NT2/D1 (cell line): ENCODE results near the gene FAM193A.
A peak's percentile ranks its signal among the peaks of the same experiment; 100 is the strongest.
"Not testable (repeated sequence)": the region's sequence is repeated elsewhere in the genome, so short reads cannot be mapped to it uniquely, and the experiment has no call there.

Source experiments
- DNase-seq: peaks from one replicate; pipeline ENCODE4 v3.0.0-alpha.2; 2011; ENCODE audit warnings: low read depth, low spot score
- H3K27me3 ChIP-seq: 2 replicates; pipeline ENCODE4 v1.6.0; 2011; ENCODE audit warnings: mild to moderate bottlenecking; ENCODE audit not compliant: insufficient read length, insufficient read depth
- H3K36me3 ChIP-seq: 2 replicates; pipeline ENCODE4 v1.6.1; 2011; ENCODE audit warnings: mild to moderate bottlenecking, low read length, mixed read lengths; ENCODE audit not compliant: insufficient read depth, insufficient read length
- H3K4me1 ChIP-seq: 2 replicates; pipeline ENCODE4 v1.5.1; 2011; ENCODE audit not compliant: insufficient read depth, insufficient read length
- H3K4me3 ChIP-seq: 2 replicates; pipeline ENCODE4 v1.5.1; 2011; ENCODE audit warnings: low read depth; ENCODE audit not compliant: insufficient read length
- H3K9ac ChIP-seq: 2 replicates; pipeline ENCODE4 v1.6.0; 2011; ENCODE audit warnings: low read depth; ENCODE audit not compliant: insufficient read length
- H3K9me3 ChIP-seq: 2 replicates; pipeline ENCODE4 v1.5.1; 2011; ENCODE audit warnings: mild to moderate bottlenecking, low read length; ENCODE audit not compliant: insufficient read depth
- SUZ12 ChIP-seq: IDR thresholded peaks from 2 replicates; pipeline ENCODE4 v1.6.1; 2011; ENCODE audit not compliant: insufficient read length, insufficient read depth; ENCODE audit errors: extremely low read depth
- YY1 ChIP-seq: IDR thresholded peaks from 2 replicates; pipeline ENCODE4 v1.6.1; 2011; ENCODE audit not compliant: insufficient read length, insufficient read depth
- ZNF274 ChIP-seq: IDR thresholded peaks from 2 replicates; pipeline ENCODE4 v1.6.1; 2011; ENCODE audit warnings: mild to moderate bottlenecking, low read depth, low read length

FAM193A gene

GRCh38 chr4:2516635-2517034, 19.8 kb upstream of the FAM193A start:
- peaks cover 51% of the 10 kb centered on the region for H3K36me3 ChIP-seq
- peaks cover 3% of the 10 kb centered on the region for H3K4me1 ChIP-seq
- H3K4me3 ChIP-seq, result no peak overlapping the region
- H3K9me3 ChIP-seq, result no peaks in the 10 kb centered on the region
- H3K9ac ChIP-seq, result no peak overlapping the region
- no peak for DNase-seq
- TF ChIP-seq ZNF274 (no peak), YY1 (no peak), SUZ12 (no peak)
- H3K27me3 ChIP-seq, result no peaks in the 10 kb centered on the region

DNA sequence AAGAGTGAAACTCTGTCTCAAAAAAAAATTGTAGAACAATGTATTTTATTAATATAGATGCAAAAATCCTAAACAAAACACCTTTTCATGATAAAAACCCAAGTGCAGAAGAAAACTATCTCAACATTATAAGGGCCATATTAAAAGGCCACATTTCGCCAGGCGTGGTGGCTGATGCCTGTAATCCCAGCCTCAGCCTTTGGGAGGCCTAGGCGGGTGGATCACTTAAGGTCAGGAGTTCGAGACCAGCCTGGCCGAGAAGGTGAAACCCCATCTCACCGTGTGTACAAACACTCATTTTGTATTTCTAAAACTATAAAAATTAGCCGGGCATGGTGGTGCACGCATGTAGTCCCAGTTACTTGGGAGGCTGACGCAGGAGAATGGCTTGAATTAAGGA, 9.9 kb upstream of the FAM193A start:
- Histone ChIP-seq H3K9ac (no peak overlapping the region), H3K27me3 (no peaks in the 10 kb centered on the region), H3K9me3 (no peaks in the 10 kb centered on the region), H3K4me3 (no peak overlapping the region), H3K4me1 (no peaks in the 10 kb centered on the region), H3K36me3 (no peaks in the 10 kb centered on the region)
- no peak for DNase-seq
- no peak for TF ChIP-seq SUZ12
- no peak for TF ChIP-seq YY1
- no peak for TF ChIP-seq ZNF274

GRCh38 chr4:2534904-2535375, 1.5 kb upstream of the FAM193A start:
- Histone ChIP-seq H3K4me3 (peak overlapping the region; percentile 97), H3K9me3 (no peaks in the 10 kb centered on the region), H3K36me3 (peaks cover 6% of the 10 kb centered on the region), H3K9ac (peak overlapping the region; percentile 99), H3K27me3 (no peaks in the 10 kb centered on the region), H3K4me1 (peaks cover 2% of the 10 kb centered on the region)
- no peak for DNase-seq
- TF ChIP-seq SUZ12, result no peak
- TF ChIP-seq YY1, result no peak
- TF ChIP-seq ZNF274, result no peak

DNA sequence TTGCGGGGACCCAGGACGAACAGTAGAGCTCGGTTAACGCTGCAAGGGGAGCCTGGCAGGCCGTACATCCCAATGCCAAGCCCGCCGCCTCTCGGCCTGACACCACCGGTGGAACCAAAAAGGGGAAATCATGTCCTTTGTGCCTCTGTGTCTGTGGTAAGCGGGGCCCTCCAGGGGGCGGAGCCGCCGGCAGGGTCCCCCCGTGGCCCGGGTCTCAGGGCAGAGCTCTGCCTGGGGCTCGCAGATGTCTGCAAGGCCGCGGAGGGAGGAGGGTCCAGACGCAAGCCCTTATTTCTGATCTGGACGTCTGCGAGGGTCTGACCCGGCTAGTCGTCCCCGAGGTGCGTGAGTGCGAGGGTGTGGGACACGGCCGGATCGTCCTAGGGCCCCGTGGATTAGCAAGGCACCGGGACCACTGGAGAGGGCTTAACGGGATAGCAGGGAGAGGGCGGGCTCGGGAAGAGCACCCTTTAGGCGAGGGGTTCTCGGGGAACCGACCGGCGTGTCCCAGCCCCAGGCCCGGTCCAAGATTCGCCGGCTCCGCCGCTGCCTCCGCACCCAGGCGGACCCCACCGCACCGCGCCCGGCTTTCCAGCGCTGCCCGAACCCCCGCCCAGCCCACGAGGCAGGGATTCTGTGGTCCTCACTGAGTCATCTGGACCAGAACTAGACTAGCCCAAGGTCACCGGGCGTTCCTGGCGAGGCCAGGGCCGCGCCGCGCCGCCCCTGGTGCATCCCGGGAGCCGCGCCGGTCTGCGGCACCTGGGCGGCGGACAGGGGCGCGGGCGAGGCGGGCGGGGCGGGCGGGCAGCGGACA, 863 bp upstream of the FAM193A start:
- TF ChIP-seq SUZ12, result no peak
- TF ChIP-seq ZNF274, result no peak
- TF ChIP-seq YY1, result no peak
- peak overlapping the region; percentile 99 for H3K9ac ChIP-seq
- no peaks in the 10 kb centered on the region for H3K9me3 ChIP-seq
- H3K36me3 ChIP-seq, result peaks cover 6% of the 10 kb centered on the region
- DNase-seq, result no peak
- no peaks in the 10 kb centered on the region for H3K27me3 ChIP-seq
- peak overlapping the region; percentile 97 for H3K4me3 ChIP-seq
- H3K4me1 ChIP-seq, result peaks cover 2% of the 10 kb centered on the region

- H3K27me3 ChIP-seq, result no peaks in the 10 kb centered on the region
- peak overlapping the region; percentile 96 for H3K9ac ChIP-seq
- no peak for DNase-seq
- no peaks in the 10 kb centered on the region for H3K9me3 ChIP-seq
- peaks cover 2% of the 10 kb centered on the region for H3K4me1 ChIP-seq
- TF ChIP-seq SUZ12 (no peak), ZNF274 (no peak), YY1 (no peak)
- H3K4me3 ChIP-seq, result peak overlapping the region; percentile 87
- peaks cover 6% of the 10 kb centered on the region for H3K36me3 ChIP-seq
Observed at GRCh38 chr4:2537011-2537830, 774 bp downstream of the FAM193A start.

DNA sequence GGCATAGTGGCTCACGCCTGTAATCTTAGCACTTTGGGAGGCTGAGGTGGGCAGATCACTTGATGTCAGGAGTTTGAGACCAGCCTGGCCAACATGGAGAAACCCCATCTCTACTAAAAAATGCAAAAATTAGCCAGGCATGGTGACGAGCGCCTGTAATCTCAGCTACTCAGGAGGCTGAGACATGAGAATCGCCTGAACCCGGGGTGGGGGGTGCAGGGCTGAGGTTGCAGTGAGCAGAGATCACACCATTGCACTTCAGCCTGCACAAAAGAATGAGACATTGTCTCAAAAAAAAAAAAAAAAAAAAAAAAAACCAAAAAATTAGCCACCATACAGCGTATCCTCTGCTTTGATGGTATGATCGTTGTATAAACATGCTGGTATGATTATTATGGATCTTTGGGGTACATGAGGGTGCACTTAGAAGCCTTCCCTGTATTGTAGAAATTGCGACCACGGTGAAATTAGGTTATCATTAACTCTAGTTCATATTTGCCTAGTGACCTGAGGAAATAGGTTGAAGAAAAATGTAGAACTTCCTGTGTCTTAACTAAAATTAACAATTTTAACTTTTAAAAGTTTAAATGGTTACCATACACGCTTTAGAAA, 7.2 kb downstream of the FAM193A start:
- not testable (repeated sequence) for H3K4me1 ChIP-seq, H3K9ac ChIP-seq, DNase-seq, H3K27me3 ChIP-seq, H3K4me3 ChIP-seq, H3K9me3 ChIP-seq
- H3K36me3 ChIP-seq, result peaks cover 11% of the 10 kb centered on the region

GRCh38 chr4:2545321-2546013, 9.0 kb downstream of the FAM193A start:
- TF ChIP-seq SUZ12 (no peak), YY1 (no peak), ZNF274 (no peak)
- Histone ChIP-seq H3K27me3 (no peaks in the 10 kb centered on the region), H3K4me1 (no peaks in the 10 kb centered on the region), H3K9ac (no peak overlapping the region), H3K9me3 (no peaks in the 10 kb centered on the region), H3K36me3 (peaks cover 5% of the 10 kb centered on the region), H3K4me3 (no peak overlapping the region)
- no peak for DNase-seq
